Liver (tissue), 3 donors: Measurements from ENCODE around the gene PWWP3B.

ENCODE experiments used
- ATF3 ChIP-seq: IDR thresholded peaks from 2 replicates; pipeline ENCODE4 v1.6.1; 2016; ENCODE audit warnings: antibody characterized with exemption
- TF ChIP-seq, protein P1 (sequence below): fragments of 150-350 bp; IDR thresholded peaks from 2 replicates; pipeline ENCODE4 v1.5.1; 2017; ENCODE audit warnings: improper control_type of control experiment, low read depth, low read length; ENCODE audit not compliant: missing input control
- donor health status: healthy.
- donor health status: healthy.

- TF ChIP-seq, protein P1, sequence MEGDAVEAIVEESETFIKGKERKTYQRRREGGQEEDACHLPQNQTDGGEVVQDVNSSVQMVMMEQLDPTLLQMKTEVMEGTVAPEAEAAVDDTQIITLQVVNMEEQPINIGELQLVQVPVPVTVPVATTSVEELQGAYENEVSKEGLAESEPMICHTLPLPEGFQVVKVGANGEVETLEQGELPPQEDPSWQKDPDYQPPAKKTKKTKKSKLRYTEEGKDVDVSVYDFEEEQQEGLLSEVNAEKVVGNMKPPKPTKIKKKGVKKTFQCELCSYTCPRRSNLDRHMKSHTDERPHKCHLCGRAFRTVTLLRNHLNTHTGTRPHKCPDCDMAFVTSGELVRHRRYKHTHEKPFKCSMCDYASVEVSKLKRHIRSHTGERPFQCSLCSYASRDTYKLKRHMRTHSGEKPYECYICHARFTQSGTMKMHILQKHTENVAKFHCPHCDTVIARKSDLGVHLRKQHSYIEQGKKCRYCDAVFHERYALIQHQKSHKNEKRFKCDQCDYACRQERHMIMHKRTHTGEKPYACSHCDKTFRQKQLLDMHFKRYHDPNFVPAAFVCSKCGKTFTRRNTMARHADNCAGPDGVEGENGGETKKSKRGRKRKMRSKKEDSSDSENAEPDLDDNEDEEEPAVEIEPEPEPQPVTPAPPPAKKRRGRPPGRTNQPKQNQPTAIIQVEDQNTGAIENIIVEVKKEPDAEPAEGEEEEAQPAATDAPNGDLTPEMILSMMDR, result no peak
- TF ChIP-seq ATF3, result no peak
Observed at GRCh38 chrX:106144755-106145639, 23.1 kb upstream of the PWWP3B start.
